AG04449 (cell line): Measurements from ENCODE around the gene RNF212.

ENCODE experiments used
- CTCF ChIA-PET: fragments of 350-600 bp; formaldehyde crosslinking; extraction: SDS; loops from one replicate; lab custom pipeline; 2021; ENCODE audit warnings: antibody characterized with exemption; lab: Yijun Ruan, JAX
- POLR2A ChIA-PET: fragments of 400-600, 350-600 bp; formaldehyde crosslinking; extraction: SDS; loops from one replicate; lab custom pipeline; 2020; ENCODE audit warnings: antibody characterized with exemption, inconsistent platforms; lab: Yijun Ruan, JAX
- DNase-seq: peaks from one replicate; pipeline ENCODE4 v3.0.0-alpha.2; 2010; ENCODE audit warnings: low read depth, low spot score
- H3K4me3 ChIP-seq: 2 replicates; pipeline ENCODE4 v1.5.1; 2011; ENCODE audit warnings: low read depth, mild to moderate bottlenecking, control low read depth, low read length
- TF ChIP-seq, protein P1 (sequence below): IDR thresholded peaks from one replicate; pipeline ENCODE4 v1.5.1; 2011; ENCODE audit warnings: mild to moderate bottlenecking, moderate library complexity, low read length, control low read depth, inconsistent platforms; ENCODE audit not compliant: insufficient read depth; ENCODE audit errors: missing control alignments

The RNF212 gene

DNA sequence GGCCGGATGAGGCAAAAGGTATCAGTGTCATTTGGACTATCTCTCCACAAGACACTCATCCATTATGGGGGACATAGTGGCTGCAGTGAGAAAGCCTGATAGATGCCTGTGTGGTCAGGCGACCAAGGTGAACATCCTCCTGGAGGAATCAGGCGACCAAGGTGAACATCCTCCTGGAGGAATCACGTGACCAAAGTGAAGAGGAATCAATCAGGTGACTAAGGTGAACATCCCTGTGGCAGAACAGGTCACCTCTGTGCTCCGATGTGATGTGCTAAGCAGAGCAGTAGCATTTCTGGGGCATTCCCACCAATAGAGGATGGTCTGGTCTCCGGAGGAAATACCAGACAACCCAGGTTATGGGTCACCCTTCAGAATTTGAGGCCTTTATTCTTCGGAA, 44.0 kb downstream of the RNF212 start:
- CTCF ChIA-PET = no interaction called here
- TF ChIP-seq, protein P1, sequence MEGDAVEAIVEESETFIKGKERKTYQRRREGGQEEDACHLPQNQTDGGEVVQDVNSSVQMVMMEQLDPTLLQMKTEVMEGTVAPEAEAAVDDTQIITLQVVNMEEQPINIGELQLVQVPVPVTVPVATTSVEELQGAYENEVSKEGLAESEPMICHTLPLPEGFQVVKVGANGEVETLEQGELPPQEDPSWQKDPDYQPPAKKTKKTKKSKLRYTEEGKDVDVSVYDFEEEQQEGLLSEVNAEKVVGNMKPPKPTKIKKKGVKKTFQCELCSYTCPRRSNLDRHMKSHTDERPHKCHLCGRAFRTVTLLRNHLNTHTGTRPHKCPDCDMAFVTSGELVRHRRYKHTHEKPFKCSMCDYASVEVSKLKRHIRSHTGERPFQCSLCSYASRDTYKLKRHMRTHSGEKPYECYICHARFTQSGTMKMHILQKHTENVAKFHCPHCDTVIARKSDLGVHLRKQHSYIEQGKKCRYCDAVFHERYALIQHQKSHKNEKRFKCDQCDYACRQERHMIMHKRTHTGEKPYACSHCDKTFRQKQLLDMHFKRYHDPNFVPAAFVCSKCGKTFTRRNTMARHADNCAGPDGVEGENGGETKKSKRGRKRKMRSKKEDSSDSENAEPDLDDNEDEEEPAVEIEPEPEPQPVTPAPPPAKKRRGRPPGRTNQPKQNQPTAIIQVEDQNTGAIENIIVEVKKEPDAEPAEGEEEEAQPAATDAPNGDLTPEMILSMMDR = no peak

DNA sequence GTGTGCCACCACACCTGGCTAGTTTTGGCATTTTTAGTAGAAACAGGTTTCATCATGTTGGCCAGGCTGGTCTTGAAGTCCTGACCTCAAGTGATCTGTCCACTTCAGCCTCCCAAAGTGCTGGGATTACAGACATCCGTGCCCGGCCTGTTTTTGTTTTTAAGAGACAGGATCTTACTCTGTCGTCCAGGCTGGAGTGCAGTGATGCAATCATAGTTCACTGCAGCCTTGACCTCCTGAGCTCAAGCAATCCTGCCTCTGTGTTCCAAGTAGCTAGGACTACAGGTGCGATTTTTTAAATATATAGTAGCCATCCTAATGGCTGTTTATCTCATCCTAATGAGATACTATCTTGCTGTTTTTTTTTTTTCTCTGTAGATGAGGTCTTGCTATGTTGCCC, 47.6 kb downstream of the RNF212 start:
- DNase-seq = no peak
- H3K4me3 ChIP-seq = no peak overlapping the region
- POLR2A ChIA-PET = no interaction called here
- CTCF ChIA-PET = no interaction called here
- TF ChIP-seq, protein P1 = no peak

More for the DNA sequence above, 44.0 kb downstream of the RNF212 start:
- DNase-seq = no peak
- H3K4me3 ChIP-seq = no peak overlapping the region
- POLR2A ChIA-PET = no interaction called here

DNA sequence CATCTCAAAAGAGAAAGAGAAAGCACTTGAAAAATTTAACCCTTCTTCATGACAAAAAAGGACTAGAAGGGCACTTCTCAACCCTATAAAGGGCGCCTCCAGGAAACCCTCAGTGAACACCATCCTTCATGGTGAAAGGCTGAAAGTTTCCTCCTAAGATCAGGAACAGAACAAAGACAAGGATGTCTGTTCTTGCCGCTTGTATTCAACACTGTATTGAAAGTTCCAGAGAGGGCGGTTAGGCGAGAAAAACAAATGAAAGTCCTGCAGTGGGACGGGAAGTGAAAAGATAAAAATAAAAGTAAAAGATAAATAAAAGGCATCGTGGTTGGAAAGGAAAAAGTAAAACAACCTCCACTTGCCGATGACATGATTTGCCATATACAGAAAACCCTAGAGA, 50.9 kb downstream of the RNF212 start:
- ChIA-PET CTCF (interaction anchor here (1.5 kb wide), 2 partner anchors 9 to 11 kb away, joined by 3 to 7 read pairs; no protein-coding TSS in a partner anchor), POLR2A (no interaction called here)
- no peak for DNase-seq
- H3K4me3 ChIP-seq = no peak overlapping the region
- TF ChIP-seq, protein P1 = no peak

DNA sequence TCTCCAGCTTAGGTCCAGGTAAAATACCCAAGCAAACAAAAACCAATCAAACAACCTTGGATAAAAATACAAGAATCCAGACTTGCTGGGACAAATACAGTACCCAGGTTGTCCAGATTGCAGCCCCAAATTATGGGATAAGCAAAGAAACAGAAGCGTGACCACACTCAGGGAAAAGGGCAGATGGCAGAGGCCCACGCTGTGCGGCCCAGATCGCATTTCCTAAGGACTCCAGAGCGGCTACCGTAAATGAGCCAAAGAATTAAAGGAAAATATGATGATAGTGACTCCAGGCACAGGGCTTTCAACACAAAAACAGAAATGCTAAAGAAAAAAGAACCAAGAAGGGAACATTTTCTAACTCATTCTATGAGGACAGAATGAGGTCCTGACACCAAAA, 51.6 kb downstream of the RNF212 start:
- TF ChIP-seq, protein P1 = no peak

DNA sequence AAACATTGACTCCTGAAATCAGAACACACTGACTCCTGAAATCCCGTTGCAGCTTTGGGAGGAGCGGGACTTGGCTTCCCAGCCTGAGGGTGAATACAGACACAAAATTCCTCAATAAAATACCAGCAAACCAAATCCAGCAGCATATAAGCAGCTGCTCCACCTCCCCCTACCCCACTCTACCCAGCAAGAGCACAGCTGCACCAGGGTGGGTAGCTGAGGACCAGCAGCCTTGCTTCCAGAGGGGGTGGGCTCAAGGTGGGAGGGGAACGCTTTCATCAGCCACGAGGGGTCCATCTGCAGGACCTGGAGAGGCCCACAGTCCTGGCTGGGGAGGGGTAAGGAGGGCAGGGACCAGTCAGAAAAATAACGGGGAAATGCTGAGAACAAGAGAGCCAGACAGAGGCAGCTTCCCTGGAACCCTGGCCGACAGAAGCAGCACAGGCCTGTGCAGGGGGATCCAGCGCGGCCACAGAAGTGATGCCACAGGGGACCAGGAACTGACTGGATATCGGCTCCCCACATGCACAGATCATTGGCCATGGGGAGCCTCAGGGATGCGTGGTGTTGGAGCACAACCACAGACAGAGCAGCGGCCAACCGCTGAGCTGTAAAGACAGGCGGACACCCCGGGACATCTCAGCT, 52.2 kb downstream of the RNF212 start:
- no peak overlapping the region for H3K4me3 ChIP-seq
- DNase-seq = no peak
- TF ChIP-seq, protein P1 = no peak
- ChIA-PET CTCF (interaction anchor here (0.9 kb wide), 1 partner anchor 12 kb away, joined by 3 read pairs; no protein-coding TSS in a partner anchor), POLR2A (interaction anchor here (0.5 to 0.7 kb wide), 2 partner anchors 587 to 765 kb away, joined by 3 read pairs; no protein-coding TSS in a partner anchor)

More for the DNA sequence above, 51.6 kb downstream of the RNF212 start:
- CTCF ChIA-PET = no interaction called here
- no peak overlapping the region for H3K4me3 ChIP-seq
- no peak for DNase-seq
- POLR2A ChIA-PET = interaction anchor here (0.7 kb wide), 1 partner anchor 764 kb away, joined by 3 read pairs; no protein-coding TSS in a partner anchor

DNA sequence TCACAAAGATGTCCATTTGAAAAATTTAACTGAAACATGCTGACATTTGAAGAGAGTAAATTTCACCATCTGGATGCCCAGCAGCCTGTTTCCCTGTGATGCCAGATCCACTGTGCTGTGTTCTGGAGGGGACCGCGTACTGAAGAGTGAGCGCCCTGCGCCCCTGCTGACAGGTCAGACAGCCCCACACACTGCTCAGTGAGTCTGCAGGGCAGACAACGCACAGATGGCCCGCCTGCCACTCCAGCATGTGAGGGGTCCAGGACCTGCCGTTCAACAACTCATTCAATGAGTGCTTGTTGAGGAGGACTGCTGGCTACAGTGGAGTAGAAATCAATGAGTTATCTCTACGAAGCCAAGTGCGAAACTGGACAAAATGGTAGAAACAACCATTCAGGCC, 52.7 kb downstream of the RNF212 start:
- POLR2A ChIA-PET = interaction anchor here (0.5 kb wide), 1 partner anchor 588 kb away, joined by 3 read pairs; no protein-coding TSS in a partner anchor

More for the DNA sequence above, 52.7 kb downstream of the RNF212 start:
- no peak overlapping the region for H3K4me3 ChIP-seq
- TF ChIP-seq, protein P1 = no peak
- CTCF ChIA-PET = interaction anchor here (0.9 kb wide), 1 partner anchor 12 kb away, joined by 3 read pairs; no protein-coding TSS in a partner anchor
- DNase-seq = no peak
